Occipital lobe (tissue), 2 donors: Measurements from ENCODE around the gene SLC12A8. TPM values are rescaled to one million over a fixed set of nuclear protein-coding genes. Genes with fewer than 3 reads are reported as not detected.

Experiments
- DNase-seq: peaks from one replicate; lab custom pipeline; 2025; lab: John Stamatoyannopoulos, UW
- total RNA-seq: library from RNA; depleted of rRNA; stranded (reverse); fragments of >200 nt; gene quantifications from one replicate; pipeline ENCODE4 v1.2.3, GENCODE V29; 2014

Gene SLC12A8, protein sequence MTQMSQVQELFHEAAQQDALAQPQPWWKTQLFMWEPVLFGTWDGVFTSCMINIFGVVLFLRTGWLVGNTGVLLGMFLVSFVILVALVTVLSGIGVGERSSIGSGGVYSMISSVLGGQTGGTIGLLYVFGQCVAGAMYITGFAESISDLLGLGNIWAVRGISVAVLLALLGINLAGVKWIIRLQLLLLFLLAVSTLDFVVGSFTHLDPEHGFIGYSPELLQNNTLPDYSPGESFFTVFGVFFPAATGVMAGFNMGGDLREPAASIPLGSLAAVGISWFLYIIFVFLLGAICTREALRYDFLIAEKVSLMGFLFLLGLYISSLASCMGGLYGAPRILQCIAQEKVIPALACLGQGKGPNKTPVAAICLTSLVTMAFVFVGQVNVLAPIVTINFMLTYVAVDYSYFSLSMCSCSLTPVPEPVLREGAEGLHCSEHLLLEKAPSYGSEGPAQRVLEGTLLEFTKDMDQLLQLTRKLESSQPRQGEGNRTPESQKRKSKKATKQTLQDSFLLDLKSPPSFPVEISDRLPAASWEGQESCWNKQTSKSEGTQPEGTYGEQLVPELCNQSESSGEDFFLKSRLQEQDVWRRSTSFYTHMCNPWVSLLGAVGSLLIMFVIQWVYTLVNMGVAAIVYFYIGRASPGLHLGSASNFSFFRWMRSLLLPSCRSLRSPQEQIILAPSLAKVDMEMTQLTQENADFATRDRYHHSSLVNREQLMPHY
- 2.7 TPM for total RNA-seq

DNA sequence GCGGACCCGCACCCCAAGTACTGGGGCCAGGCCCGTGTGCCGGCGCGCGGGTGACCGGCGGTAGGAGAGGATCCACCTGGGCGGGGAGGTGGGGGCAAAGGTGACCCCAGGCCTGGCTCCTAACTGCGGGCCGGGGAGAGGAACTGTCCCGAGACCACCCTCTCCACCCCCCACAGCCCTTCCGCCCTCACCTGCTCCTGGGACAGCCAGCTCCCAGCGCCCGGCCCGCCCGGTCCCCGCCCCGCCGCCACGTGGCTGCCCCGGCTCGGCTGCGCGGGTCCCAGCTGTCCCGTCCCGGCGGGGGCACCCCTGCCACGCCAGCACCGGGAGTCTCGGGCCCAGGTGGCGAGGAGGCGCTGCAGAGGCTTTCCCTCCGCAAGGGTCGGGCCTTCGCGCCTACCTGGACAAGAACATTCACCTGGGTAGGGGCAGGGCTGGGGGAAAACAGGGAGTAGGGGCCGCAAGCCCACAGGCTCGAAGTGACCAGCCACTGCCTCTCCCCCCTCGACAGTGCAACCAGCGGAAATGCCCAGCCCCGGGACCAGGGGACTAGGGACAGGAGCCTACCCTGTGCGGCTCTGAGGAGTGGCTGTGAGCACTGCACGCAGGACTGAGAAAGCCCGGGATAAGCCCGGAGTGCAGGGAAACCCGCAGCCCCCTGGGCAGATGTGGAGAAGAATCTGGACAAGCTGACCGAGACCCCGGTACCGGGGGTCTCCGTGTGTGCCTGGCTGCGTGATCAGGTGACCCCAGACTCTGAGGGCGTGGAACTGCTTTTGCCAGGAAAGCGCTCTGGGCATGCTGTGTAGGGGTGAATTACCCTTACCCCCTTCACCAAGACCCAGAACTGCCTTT lies at the start of gene SLC12A8:
Gene SLC12A8, minus strand, starts transcription at position 240 of the 855 bp plus-strand sequence. CDS start 1,399 bp downstream, outside the sequence.
- DNase-seq: no peak

DNA sequence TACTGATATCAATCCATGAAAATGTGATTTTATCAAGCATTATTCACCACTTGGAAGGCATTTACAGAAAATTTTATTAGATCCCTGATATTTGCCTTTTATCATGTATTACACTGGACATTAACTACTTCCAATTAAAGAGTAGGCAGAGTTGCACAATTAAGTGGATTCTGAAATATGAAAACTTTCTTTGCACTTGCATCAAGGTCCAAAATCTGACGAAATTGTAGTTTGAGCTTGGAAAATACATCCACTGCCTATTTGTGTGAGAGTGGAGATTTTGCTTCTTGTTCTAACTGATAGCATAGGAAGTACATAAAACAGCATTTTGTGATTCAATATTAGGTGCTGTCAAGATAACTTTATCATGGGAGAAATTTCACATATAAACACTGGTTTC lies 49.6 kb upstream of the SLC12A8 start:
- DNase-seq: no peak

DNA sequence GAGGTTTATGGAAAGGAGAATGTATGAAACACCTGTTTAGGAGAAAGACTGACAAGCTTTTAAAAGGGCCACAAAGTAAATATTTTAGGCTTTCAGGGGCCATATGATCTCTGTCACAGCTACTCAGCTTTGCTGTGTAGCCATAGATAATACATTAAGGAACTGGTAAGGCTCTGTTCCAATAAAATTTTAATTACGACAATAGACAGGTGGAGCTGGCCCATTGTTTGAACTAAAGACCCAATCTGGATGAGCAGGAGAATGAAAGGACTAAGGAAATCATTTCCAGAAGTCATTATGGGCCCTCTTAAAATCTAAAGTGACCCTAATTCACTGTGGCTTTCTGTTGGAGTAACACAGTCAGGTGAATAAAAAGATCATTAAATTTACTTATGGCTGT lies 48.5 kb upstream of the SLC12A8 start:
- DNase-seq: no peak

DNA sequence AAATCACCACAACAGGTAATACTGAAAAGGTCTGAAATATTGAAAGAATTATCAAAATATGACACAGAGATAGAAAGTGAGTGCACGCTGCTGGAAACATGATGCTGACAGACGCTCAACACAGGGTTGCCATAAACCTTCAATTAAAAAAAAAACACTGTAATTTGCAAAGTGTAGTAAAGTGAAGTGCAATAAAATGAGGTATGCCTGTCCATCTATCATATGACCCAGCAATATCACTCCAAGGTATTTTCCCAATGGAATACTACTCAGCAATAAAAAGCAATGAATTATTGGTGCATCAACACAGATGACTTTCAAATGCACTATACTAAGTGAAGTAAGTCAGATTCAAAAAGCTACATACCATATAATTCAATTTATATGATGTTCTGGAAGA lies 47.6 kb upstream of the SLC12A8 start:
- DNase-seq: no peak

DNA sequence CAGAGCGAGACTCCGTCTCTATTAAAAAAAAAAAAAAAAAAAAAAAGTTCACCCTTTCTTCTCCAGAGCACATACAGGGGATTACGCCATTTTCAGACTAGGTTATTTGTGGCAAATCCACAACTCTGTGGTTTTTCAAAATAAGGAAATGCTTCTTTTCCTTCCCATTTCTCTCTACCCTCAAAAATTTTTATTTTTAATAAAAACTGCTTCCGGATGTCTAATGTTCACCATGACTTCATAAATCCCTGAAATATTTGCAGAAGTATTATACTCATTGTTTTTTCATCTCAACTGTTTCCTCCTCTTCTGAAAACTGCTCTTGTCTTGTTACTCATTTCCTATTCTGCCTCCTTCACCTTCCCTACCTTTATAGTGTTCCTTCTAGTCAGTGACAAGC lies 45.0 kb upstream of the SLC12A8 start:
- DNase-seq: no peak

DNA sequence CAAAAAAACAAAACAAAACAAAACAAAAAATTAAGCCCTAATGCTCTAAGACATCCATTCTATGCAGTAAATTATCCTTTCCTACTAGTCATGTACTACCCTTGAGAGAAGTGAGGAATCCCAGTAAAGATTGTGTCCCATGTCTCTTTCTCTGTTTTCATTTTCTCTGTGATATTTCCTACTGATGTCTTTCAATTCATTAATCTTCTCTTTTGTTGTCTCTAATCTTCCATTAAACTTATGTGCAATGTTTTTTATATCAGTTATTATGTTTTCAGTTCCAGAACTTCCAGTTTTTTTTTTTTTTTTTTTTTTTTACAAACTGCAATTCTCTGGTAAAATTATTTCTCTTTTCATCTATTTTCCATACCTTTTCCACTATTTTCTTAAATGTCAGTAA lies 44.1 kb upstream of the SLC12A8 start:
- DNase-seq: no peak

DNA sequence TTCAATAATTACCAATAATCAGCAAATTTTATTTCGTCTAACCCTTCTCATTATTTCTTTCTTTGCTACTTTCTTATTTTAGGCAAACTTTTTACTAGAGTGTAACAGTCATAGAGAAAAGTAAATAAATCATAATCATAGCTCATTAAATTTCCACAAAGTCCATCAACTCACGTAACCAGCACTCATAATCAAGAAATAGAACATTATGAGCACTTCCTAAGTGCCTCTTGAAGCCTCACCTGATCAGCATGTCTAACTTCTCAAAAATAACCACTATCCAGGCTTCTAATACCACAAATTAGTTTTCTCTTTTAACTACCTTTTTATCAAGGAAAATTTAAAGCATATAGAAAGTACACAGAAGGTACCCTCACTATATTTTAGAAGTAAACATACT lies 38.4 kb upstream of the SLC12A8 start:
- no peak for DNase-seq

DNA sequence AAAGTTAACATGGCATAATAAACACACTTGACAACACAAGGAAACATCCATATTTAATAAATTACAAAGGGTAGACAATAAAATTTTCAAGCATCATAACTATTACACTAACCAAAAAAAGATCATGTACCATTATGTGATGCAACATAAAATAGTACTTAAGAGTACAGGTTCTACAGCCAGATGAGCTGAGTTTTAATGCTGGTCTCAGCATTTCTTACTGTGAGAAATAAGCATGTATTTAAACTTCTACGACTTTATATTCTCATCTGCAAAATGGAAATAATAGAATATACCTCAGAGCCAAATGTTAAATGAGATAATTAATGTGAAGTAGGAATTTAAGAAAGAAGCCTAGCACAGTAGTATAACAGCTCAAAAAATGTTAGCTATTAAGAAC lies 33.7 kb upstream of the SLC12A8 start:
- DNase-seq: no peak

DNA sequence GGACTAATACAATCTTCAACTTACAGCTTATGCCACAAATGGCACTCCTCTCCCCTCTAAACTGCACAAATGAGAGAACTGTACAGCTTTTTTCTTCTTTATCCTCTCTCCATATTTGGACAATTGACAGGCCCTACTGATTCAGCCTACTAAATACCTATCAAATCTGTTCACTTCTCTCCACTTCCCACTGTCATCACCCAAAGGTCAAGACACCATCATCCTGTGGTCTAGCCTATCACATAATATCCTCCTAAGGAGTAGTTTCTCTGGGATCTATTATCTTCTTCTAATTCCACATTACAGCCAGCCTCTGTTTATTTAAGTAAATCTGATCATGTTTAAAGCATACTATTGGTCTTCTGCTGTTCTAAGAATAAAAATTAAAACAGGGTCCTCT lies 33.0 kb upstream of the SLC12A8 start:
- no peak for DNase-seq

DNA sequence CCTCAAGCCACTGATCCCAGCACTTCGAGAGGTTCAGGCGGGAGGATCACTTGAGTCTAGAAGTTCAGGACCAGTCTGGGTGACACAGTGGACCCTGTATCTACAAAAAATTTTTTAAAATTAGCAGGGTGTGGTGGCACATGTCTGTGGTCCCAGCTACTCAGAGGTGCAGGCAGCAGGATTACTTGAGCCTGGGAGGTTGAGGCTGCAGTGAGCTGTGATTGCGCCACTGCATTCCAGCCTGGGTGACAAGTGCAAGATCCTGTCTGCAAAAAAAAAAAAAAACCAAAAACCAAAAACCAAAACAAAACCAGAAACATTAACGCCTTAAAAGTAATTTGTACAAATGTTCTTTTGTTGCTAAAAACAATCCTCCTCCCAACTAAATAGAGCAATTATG lies 27.9 kb upstream of the SLC12A8 start:
- DNase-seq: no peak

DNA sequence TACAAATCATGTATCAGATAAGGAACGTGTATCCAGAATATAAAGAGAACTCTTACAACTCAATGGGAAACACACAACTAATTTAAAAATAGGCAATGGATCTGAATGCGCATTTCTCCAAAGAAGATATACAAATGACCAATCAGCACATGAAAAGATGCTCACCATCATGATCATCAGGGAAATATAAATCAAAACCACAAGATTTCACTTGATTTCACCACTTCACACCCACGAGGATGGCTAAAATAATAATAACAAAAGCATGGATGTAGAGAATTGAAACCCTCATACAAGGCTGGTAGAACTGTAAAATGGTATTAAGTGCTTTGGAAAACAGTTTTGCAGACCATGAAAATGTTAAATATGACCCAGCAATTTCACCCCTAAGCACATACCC lies 26.7 kb upstream of the SLC12A8 start:
- no peak for DNase-seq

DNA sequence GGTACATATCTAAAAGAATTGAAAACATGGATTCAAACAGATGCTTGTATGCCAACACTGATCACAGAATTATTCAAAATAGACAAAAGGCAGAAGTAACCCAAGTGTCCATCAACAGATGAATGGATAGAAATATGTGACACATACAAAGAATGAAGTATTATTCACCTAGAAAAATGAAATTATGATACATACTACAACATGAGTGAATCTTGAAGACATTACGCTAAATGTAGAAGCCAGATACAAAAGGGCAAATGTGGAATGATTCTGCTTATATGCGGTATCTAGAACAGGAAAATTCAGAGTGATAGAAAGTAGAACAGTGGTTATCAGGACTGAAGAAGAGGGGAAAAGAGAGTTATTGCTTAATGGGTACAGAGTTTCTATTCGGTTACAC lies 26.2 kb upstream of the SLC12A8 start:
- no peak for DNase-seq

DNA sequence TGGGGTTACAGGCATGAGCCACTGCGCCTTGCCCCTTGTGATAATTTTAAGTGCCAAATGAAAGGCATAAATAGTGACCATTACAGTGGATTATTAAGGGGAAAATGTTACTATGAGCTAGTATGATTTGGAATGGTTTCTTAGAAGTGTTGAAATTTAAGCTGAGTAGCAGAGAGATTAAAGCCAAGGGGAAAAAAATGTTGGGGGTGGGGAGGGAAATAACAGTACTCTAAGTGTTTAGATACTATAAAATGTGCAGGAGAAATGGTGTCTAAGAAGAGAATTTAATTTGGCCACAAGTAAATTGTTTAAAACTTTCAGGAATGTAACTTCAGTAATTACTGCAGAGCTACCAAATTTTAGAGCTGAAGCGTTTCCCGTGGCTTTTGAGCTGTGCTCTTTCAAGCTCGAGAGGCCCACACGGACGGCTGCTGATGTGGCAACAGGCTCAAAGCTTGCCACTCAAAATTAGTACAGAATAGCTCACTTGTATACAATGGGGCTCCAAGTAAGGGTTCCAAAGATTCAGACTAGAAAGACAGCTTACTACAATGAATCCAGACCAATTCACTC lies 23.9 kb upstream of the SLC12A8 start:
- no peak for DNase-seq

DNA sequence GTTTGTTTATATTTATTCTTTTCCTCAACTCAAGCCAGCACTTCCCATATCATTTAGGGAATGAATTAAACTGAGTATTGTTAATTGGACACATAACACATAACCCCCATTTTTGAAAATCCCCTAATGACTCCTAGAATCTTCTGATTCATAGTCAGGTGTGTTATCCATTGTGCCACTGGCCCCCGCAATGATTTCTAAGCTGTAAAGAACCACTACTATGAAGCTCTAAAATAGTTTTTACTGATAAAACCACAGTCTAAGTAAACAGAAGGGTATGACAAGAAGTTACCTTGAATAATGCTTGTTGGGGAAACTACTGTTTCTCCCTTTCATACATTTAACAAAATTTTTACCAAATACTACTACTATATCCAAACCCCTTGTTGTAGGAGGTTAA lies 22.3 kb upstream of the SLC12A8 start:
- no peak for DNase-seq

DNA sequence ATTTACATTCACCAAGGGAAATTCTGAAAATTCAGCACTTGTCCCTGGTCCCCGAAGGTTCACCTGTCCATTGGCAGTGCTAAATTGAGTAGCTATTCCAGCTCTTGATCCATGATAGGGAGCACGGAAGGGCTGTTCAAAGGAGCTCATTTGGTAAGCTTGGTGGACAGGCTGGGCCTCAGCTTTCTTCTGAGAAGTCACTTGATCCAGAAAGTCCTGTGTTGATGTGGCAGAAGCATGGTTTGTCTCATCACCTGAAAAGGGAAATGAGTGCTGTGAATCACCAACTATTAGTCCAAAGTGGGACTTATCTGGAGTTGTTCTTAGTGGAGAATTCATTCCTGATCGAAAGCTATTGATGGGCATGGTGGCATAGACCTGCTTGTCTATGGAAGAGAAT lies 19.9 kb upstream of the SLC12A8 start:
- DNase-seq: no peak

DNA sequence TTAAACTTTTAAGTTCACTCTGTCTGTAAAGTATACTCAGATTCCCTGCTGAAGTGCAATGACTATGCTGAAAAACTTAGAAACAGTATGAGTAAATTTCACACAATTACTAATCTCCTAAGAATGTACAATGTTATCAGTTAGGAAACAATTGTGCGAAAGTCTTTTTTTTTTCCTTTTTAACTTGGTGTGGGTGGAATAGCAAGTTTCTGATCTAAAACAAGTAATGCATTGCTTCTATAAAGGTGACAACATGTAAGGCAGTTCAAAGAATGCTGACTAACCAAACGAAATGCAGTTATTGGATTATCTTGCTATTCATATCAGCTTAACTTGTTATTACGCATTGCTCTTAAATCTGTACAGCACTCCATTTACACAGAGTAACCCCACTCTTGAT lies 19.3 kb upstream of the SLC12A8 start:
- DNase-seq: no peak

DNA sequence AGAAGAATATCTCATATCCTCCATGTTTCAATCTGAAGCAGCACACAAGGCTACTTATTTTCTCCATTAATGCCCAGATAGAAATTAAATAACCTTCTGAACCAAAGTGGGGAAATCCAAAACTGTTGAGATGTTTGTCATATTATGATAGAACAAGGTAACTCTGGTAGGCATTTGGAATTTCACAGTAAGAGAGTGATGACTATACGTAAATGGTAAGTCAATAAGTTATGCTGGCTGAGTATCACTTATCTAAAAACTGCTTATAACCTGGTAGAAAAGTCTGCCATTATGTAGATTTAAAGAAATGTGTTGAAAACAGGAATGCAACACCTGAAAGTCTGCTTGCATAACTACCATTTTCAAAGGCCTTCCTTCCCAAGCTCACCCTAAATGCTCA lies 17.2 kb upstream of the SLC12A8 start:
- no peak for DNase-seq

DNA sequence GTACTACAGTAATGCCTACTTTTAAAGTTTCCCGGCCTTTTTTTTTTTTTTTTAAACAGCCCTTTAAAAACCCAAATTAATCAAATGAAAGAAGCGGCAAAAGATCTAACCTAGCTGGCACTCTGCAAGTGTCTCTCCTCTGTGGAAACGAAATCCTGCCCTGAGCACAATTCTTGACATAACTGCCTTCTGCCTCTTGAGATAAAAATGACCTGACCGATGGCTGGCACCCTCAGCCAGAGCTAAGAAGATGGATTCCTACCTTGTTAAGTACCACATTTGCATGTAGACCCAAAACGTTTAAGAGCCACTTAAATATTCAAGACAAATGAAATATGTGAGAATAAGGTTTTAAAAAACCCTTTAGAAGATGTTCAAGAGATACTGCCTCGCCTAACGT lies 16.6 kb upstream of the SLC12A8 start:
- DNase-seq: no peak

DNA sequence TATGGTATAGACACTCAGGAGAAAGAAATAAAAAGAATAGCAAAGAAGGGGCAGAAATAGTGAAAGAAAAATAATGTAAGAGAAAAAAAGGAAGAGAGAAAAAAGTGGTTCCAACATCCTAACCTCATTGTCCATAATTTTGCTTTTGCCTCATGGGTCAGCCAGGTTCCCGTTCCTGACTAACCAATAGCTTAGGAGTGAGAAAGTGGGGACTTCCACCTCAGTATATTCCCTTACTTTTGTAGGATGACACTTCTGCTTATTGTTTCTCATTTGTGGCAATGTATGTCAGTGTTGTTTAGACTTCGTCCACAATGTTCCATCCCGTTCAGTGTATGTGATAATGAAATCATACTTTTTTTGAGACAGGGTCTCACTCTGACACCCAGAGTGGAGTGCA lies 9.3 kb upstream of the SLC12A8 start:
- DNase-seq: no peak

DNA sequence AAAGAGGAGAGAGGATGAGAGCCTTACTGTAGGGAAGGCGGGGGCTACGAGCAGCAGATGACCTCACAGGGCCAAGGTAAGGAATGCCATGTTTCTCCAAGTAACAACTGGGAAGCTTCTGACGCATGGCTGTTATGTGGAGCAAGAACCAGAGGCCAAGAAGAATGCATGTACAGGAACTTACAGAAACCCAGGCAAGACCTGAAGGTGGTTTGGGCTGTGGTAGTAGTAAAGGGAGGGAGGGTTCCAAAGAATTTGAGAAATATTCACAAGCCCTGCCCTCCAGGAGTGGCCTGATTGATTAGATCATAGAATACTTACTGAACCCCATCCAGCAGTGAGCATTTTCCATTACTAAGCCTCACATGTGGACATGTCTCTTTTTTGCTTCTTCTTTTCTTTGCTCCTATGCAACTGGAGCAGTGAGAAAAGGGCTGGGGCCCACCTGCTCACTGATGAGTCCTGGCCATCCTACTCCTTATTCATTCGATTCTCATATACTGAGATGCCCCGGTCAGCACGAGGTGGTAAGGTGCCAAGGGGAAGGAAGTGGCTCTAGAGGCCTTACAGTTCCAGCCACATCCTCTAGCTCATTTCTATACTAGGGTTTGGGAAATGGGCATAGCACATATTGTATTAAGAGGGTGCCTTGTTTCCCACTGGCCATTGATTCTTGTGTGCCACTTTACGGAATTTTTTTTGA lies 8.3 kb upstream of the SLC12A8 start:
- no peak for DNase-seq

DNA sequence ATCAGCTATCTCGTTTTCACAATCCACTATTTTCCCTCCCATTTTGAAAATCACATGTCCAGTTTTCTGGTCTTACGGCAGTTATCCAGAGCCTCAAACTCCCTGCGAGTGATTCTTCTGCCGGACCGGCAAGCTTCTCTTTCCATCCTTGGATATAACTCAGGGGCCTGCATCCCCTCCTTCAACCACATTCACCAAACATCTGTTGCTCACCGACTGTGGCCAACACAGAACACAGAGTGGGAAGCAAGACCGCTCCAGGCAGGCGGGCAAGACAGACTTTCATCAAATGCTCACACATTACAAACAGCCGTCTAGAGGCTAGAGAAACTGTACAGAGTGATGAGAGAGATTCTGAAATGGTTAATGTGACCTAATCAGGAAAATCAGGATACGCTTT lies 7.6 kb upstream of the SLC12A8 start:
- no peak for DNase-seq
